Measurements from ENCODE around the gene TBATA. TPM values are rescaled to one million over a fixed set of nuclear protein-coding genes. Genes with fewer than 3 reads are reported as not detected.

TBATA gene
- total and polyA plus RNA-seq, 9 donors, result 0.08 to 0.21 (median 0.09) TPM; not detected in 6

- Histone ChIP-seq H3K27ac (ENCODE audit: low read length) (no peak overlapping the region), H3K27me3 (ENCODE audit: control insufficient read depth, insufficient read depth, low read length) (no peaks in the 10 kb centered on the region), H3K9me3 (replicated peaks; ENCODE audit: control insufficient read depth, low read depth, low read length) (no peaks in the 10 kb centered on the region), H3K4me3 (ENCODE audit: low read length) (no peak overlapping the region), H3K4me1 (ENCODE audit: control insufficient read depth, insufficient read depth, low read length) (peaks cover 34% of the 10 kb centered on the region), H3K36me3 (ENCODE audit: control insufficient read depth, insufficient read depth, low read length) (peaks cover 50% of the 10 kb centered on the region)
- WGBS (ENCODE audit: insufficient coverage), result 86% methylated on average over 6 of the region's 10 CpGs
- no peak for DNase-seq
These were observed 32.0 kb downstream of the TBATA start for GRCh38 chr10:70753026-70753663.

GRCh38 chr10:70752571-70752970 lies 32.6 kb downstream of the TBATA start:
- no peak for DNase-seq
- peaks cover 34% of the 10 kb centered on the region for H3K4me1 ChIP-seq (ENCODE audit: control insufficient read depth, insufficient read depth, low read length)
- H3K36me3 ChIP-seq (ENCODE audit: control insufficient read depth, insufficient read depth, low read length), result peaks cover 45% of the 10 kb centered on the region

GRCh38 chr10:70751991-70752390 lies 33.2 kb downstream of the TBATA start:
- H3K27me3 ChIP-seq (ENCODE audit: control insufficient read depth, insufficient read depth, low read length), result no peaks in the 10 kb centered on the region
- H3K36me3 ChIP-seq (ENCODE audit: control insufficient read depth, insufficient read depth, low read length), result peaks cover 49% of the 10 kb centered on the region
- H3K27ac ChIP-seq (ENCODE audit: low read length), result no peak overlapping the region
- WGBS (ENCODE audit: insufficient coverage), result 87% methylated on average over 14 of the region's 14 CpGs
- no peak for DNase-seq
- H3K4me3 ChIP-seq (ENCODE audit: low read length), result no peak overlapping the region
- H3K9me3 ChIP-seq (replicated peaks; ENCODE audit: control insufficient read depth, low read depth, low read length), result no peaks in the 10 kb centered on the region
- peaks cover 39% of the 10 kb centered on the region for H3K4me1 ChIP-seq (ENCODE audit: control insufficient read depth, insufficient read depth, low read length)

More at GRCh38 chr10:70752571-70752970, 32.6 kb downstream of the TBATA start:
- H3K27ac ChIP-seq (ENCODE audit: low read length), result no peak overlapping the region
- no peaks in the 10 kb centered on the region for H3K9me3 ChIP-seq (replicated peaks; ENCODE audit: control insufficient read depth, low read depth, low read length)
- no peak overlapping the region for H3K4me3 ChIP-seq (ENCODE audit: low read length)
- no peaks in the 10 kb centered on the region for H3K27me3 ChIP-seq (ENCODE audit: control insufficient read depth, insufficient read depth, low read length)
- WGBS (ENCODE audit: insufficient coverage), result 87% methylated on average over 5 of the region's 7 CpGs

GRCh38 chr10:70751356-70751755 lies 33.8 kb downstream of the TBATA start:
- Histone ChIP-seq H3K27me3 (ENCODE audit: control insufficient read depth, insufficient read depth, low read length) (no peaks in the 10 kb centered on the region), H3K4me1 (ENCODE audit: control insufficient read depth, insufficient read depth, low read length) (peaks cover 39% of the 10 kb centered on the region), H3K27ac (ENCODE audit: low read length) (no peak overlapping the region), H3K9me3 (replicated peaks; ENCODE audit: control insufficient read depth, low read depth, low read length) (no peaks in the 10 kb centered on the region), H3K4me3 (ENCODE audit: low read length) (no peak overlapping the region), H3K36me3 (ENCODE audit: control insufficient read depth, insufficient read depth, low read length) (peaks cover 49% of the 10 kb centered on the region)
- WGBS (ENCODE audit: insufficient coverage), result 85% methylated on average over 7 of the region's 9 CpGs
- no peak for DNase-seq

- Histone ChIP-seq H3K36me3 (ENCODE audit: control insufficient read depth, insufficient read depth, low read length) (peaks cover 57% of the 10 kb centered on the region), H3K27ac (ENCODE audit: low read length) (no peak overlapping the region), H3K9me3 (replicated peaks; ENCODE audit: control insufficient read depth, low read depth, low read length) (peaks cover 6% of the 10 kb centered on the region), H3K4me3 (ENCODE audit: low read length) (no peak overlapping the region), H3K4me1 (ENCODE audit: control insufficient read depth, insufficient read depth, low read length) (peaks cover 36% of the 10 kb centered on the region), H3K27me3 (ENCODE audit: control insufficient read depth, insufficient read depth, low read length) (no peaks in the 10 kb centered on the region)
- no peak for DNase-seq
- WGBS (ENCODE audit: insufficient coverage), result 30% methylated on average over 2 of the region's 3 CpGs
These were observed 34.9 kb downstream of the TBATA start for GRCh38 chr10:70750156-70750703.

- Histone ChIP-seq H3K36me3 (ENCODE audit: control insufficient read depth, insufficient read depth, low read length) (peaks cover 61% of the 10 kb centered on the region), H3K4me1 (ENCODE audit: control insufficient read depth, insufficient read depth, low read length) (peaks cover 31% of the 10 kb centered on the region), H3K9me3 (replicated peaks; ENCODE audit: control insufficient read depth, low read depth, low read length) (peaks cover 6% of the 10 kb centered on the region), H3K27me3 (ENCODE audit: control insufficient read depth, insufficient read depth, low read length) (no peaks in the 10 kb centered on the region), H3K27ac (ENCODE audit: low read length) (no peak overlapping the region), H3K4me3 (ENCODE audit: low read length) (no peak overlapping the region)
- WGBS (ENCODE audit: insufficient coverage), result 91% methylated on average over 4 of the region's 10 CpGs
- no peak for DNase-seq
These were observed 35.4 kb downstream of the TBATA start for GRCh38 chr10:70749756-70750155.

GRCh38 chr10:70748801-70749573 lies 36.2 kb downstream of the TBATA start:
- WGBS (ENCODE audit: insufficient coverage), result 88% methylated on average over 3 of the region's 10 CpGs
- no peak overlapping the region for H3K27ac ChIP-seq (ENCODE audit: low read length)
- H3K27me3 ChIP-seq (ENCODE audit: control insufficient read depth, insufficient read depth, low read length), result no peaks in the 10 kb centered on the region
- H3K4me3 ChIP-seq (ENCODE audit: low read length), result no peak overlapping the region
- H3K36me3 ChIP-seq (ENCODE audit: control insufficient read depth, insufficient read depth, low read length), result peaks cover 64% of the 10 kb centered on the region
- DNase-seq, result no peak
- peaks cover 6% of the 10 kb centered on the region for H3K9me3 ChIP-seq (replicated peaks; ENCODE audit: control insufficient read depth, low read depth, low read length)
- peaks cover 25% of the 10 kb centered on the region for H3K4me1 ChIP-seq (ENCODE audit: control insufficient read depth, insufficient read depth, low read length)

GRCh38 chr10:70748305-70748704 lies 36.9 kb downstream of the TBATA start:
- Histone ChIP-seq H3K4me3 (ENCODE audit: low read length) (no peak overlapping the region), H3K27ac (ENCODE audit: low read length) (no peak overlapping the region), H3K27me3 (ENCODE audit: control insufficient read depth, insufficient read depth, low read length) (no peaks in the 10 kb centered on the region), H3K36me3 (ENCODE audit: control insufficient read depth, insufficient read depth, low read length) (peaks cover 66% of the 10 kb centered on the region), H3K9me3 (replicated peaks; ENCODE audit: control insufficient read depth, low read depth, low read length) (peaks cover 6% of the 10 kb centered on the region), H3K4me1 (ENCODE audit: control insufficient read depth, insufficient read depth, low read length) (peaks cover 25% of the 10 kb centered on the region)
- 100% methylated on average over 2 of the region's 3 CpGs for WGBS (ENCODE audit: insufficient coverage)
- no peak for DNase-seq

GRCh38 chr10:70747192-70747965 lies 37.8 kb downstream of the TBATA start:
- Histone ChIP-seq H3K4me1 (ENCODE audit: control insufficient read depth, insufficient read depth, low read length) (peaks cover 30% of the 10 kb centered on the region), H3K27ac (ENCODE audit: low read length) (no peak overlapping the region), H3K4me3 (ENCODE audit: low read length) (no peak overlapping the region), H3K27me3 (ENCODE audit: control insufficient read depth, insufficient read depth, low read length) (no peaks in the 10 kb centered on the region), H3K9me3 (replicated peaks; ENCODE audit: control insufficient read depth, low read depth, low read length) (peaks cover 6% of the 10 kb centered on the region), H3K36me3 (ENCODE audit: control insufficient read depth, insufficient read depth, low read length) (peaks cover 66% of the 10 kb centered on the region)
- WGBS (ENCODE audit: insufficient coverage), result 75% methylated on average over 12 of the region's 15 CpGs
- DNase-seq, result peak; percentile 44

GRCh38 chr10:70745555-70745954 lies 39.6 kb downstream of the TBATA start:
- H3K9me3 ChIP-seq (replicated peaks; ENCODE audit: control insufficient read depth, low read depth, low read length), result peaks cover 6% of the 10 kb centered on the region
- H3K4me3 ChIP-seq (ENCODE audit: low read length), result no peak overlapping the region
- H3K4me1 ChIP-seq (ENCODE audit: control insufficient read depth, insufficient read depth, low read length), result peaks cover 46% of the 10 kb centered on the region
- no peaks in the 10 kb centered on the region for H3K27me3 ChIP-seq (ENCODE audit: control insufficient read depth, insufficient read depth, low read length)
- H3K27ac ChIP-seq (ENCODE audit: low read length), result no peak overlapping the region
- DNase-seq, result no peak
- peaks cover 60% of the 10 kb centered on the region for H3K36me3 ChIP-seq (ENCODE audit: control insufficient read depth, insufficient read depth, low read length)
- no CpG with 5 or more reads among the region's 2 CpGs for WGBS (ENCODE audit: insufficient coverage)
